ENCODE data around the gene RIT1.
"Not testable (repeated sequence)": the region's sequence is repeated elsewhere in the genome, so short reads cannot be mapped to it uniquely, and the experiment has no call there.

RIT1 gene

DNA sequence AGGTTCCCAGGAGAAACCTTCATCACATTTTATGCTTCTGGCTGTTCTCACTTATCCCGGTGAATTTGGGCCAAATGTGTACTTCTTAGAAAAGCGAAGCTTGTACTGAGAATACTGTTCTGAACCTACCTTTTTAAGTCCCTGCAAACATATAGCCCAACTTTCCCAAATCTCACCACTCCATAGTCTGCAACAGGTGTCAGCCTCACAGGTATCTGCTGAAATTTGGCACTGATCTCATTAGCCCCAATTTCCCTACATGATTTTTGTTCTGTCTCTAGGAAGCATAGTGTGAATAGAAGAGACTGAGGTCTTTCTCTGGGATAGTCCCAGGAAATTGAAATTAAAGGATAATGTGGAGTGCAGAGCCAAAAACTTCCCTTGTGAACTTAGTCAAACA, 11.5 kb downstream of the RIT1 start:
- Histone ChIP-seq H3K36me3 (ENCODE audit: insufficient read depth, low read length) (peaks cover 41% of the 10 kb centered on the region; the same call in 1 of the 2 replicates), H3K9ac (ENCODE audit: low read depth, low read length, poor library complexity, severe bottlenecking) (no peak overlapping the region), H3K4me2 (ENCODE audit: low read depth, low read length, poor library complexity, severe bottlenecking) (no peak overlapping the region), H3F3A (ENCODE audit: low read depth) (0 out of 2 replicates have a peak, but pooled peaks cover 3% of the 10 kb centered on the region), H3K9me2 (replicated peaks; ENCODE audit: low read depth, low read length) (no peaks in the 10 kb centered on the region), H2AFZ (ENCODE audit: low read length) (no peak overlapping the region), H3K79me2 (ENCODE audit: insufficient read depth, low read length) (no peaks in the 10 kb centered on the region), H4K20me1 (ENCODE audit: insufficient read depth, low read length, poor library complexity, severe bottlenecking) (no peaks in the 10 kb centered on the region), H3K27me3 (ENCODE audit: insufficient read depth, low read length, poor library complexity, severe bottlenecking) (no peaks in the 10 kb centered on the region), H3K9me3 (ENCODE audit: insufficient read depth, low read depth, low read length) (no peaks in the 10 kb centered on the region), H3K4me1 (ENCODE audit: insufficient read depth, low read length, poor library complexity, severe bottlenecking) (no peaks in the 10 kb centered on the region), H3K4me3 (ENCODE audit: low read length, poor library complexity, severe bottlenecking) (no peak overlapping the region)
- TF ChIP-seq, protein P1, sequence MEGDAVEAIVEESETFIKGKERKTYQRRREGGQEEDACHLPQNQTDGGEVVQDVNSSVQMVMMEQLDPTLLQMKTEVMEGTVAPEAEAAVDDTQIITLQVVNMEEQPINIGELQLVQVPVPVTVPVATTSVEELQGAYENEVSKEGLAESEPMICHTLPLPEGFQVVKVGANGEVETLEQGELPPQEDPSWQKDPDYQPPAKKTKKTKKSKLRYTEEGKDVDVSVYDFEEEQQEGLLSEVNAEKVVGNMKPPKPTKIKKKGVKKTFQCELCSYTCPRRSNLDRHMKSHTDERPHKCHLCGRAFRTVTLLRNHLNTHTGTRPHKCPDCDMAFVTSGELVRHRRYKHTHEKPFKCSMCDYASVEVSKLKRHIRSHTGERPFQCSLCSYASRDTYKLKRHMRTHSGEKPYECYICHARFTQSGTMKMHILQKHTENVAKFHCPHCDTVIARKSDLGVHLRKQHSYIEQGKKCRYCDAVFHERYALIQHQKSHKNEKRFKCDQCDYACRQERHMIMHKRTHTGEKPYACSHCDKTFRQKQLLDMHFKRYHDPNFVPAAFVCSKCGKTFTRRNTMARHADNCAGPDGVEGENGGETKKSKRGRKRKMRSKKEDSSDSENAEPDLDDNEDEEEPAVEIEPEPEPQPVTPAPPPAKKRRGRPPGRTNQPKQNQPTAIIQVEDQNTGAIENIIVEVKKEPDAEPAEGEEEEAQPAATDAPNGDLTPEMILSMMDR (conservative IDR thresholded peaks at IDR 0.05; ENCODE audit: low read length) = no peak
- TF ChIP-seq EZH2phosphoT487 (IDR thresholded peaks at IDR 0.05; ENCODE audit: borderline replicate concordance) = no peak

DNA sequence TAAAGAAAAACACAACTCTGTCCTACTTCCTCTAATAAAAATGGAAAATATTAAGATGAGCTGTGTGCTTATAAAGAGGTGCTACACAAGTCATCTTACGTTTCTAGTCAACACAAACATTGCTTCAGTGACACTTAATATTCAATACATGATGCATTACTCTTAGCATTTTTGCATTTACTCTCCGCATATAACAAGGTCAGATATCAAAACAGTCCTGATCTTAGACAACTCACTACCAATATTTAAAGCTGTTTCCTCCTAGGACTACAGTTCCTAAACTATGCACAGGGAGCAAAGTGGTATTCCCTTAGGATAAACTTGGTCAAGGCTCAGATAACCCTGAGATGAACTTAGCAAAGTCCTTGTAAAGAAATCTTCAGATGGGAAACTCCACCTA, 12.3 kb downstream of the RIT1 start:
- H3K36me3 ChIP-seq (ENCODE audit: insufficient read depth, low read length) = peaks cover 33% of the 10 kb centered on the region; the same call in 1 of the 2 replicates
- no peak overlapping the region for H2AFZ ChIP-seq (ENCODE audit: low read length)
- no peaks in the 10 kb centered on the region for H3K27me3 ChIP-seq (ENCODE audit: insufficient read depth, low read length, poor library complexity, severe bottlenecking)
- no peaks in the 10 kb centered on the region for H3K9me2 ChIP-seq (replicated peaks; ENCODE audit: low read depth, low read length)
- no peaks in the 10 kb centered on the region for H3K9me3 ChIP-seq (ENCODE audit: insufficient read depth, low read depth, low read length)
- no peaks in the 10 kb centered on the region for H3K4me1 ChIP-seq (ENCODE audit: insufficient read depth, low read length, poor library complexity, severe bottlenecking)
- no peaks in the 10 kb centered on the region for H3K79me2 ChIP-seq (ENCODE audit: insufficient read depth, low read length)
- H3K9ac ChIP-seq (ENCODE audit: low read depth, low read length, poor library complexity, severe bottlenecking) = no peak overlapping the region
- H3K4me3 ChIP-seq (ENCODE audit: low read length, poor library complexity, severe bottlenecking) = no peak overlapping the region
- TF ChIP-seq, protein P1 (conservative IDR thresholded peaks at IDR 0.05; ENCODE audit: low read length) = no peak
- no peak for TF ChIP-seq EZH2phosphoT487 (IDR thresholded peaks at IDR 0.05; ENCODE audit: borderline replicate concordance)
- H3F3A ChIP-seq (ENCODE audit: low read depth) = 0 out of 2 replicates have a peak, but pooled peaks cover 3% of the 10 kb centered on the region
- H4K20me1 ChIP-seq (ENCODE audit: insufficient read depth, low read length, poor library complexity, severe bottlenecking) = no peaks in the 10 kb centered on the region
- no peak overlapping the region for H3K4me2 ChIP-seq (ENCODE audit: low read depth, low read length, poor library complexity, severe bottlenecking)

DNA sequence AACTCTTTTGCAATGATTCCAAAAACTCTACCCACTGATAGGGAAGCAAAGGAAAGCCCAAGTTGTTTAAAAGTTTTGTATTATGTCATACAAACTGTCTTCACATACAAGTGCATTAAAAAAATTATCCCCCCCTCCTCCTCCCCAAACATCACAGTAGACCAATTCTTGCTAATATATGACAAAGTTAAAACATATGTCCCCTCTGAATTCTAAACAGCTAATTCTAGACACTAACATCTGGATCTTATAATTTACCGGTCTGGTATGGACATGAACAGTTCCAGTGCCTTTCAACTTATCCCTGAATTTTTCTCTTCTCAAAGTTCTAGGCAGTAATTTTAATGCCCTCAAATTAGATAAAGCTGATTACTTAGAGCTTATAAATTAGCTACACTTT, 13.4 kb downstream of the RIT1 start:
- Histone ChIP-seq H3F3A (ENCODE audit: low read depth) (0 out of 2 replicates have a peak, but pooled peaks cover 3% of the 10 kb centered on the region), H3K4me1 (ENCODE audit: insufficient read depth, low read length, poor library complexity, severe bottlenecking) (peaks cover 6% of the 10 kb centered on the region), H3K27me3 (ENCODE audit: insufficient read depth, low read length, poor library complexity, severe bottlenecking) (no peaks in the 10 kb centered on the region), H3K4me3 (ENCODE audit: low read length, poor library complexity, severe bottlenecking) (no peak overlapping the region), H3K9me3 (ENCODE audit: insufficient read depth, low read depth, low read length) (no peaks in the 10 kb centered on the region), H4K20me1 (ENCODE audit: insufficient read depth, low read length, poor library complexity, severe bottlenecking) (no peaks in the 10 kb centered on the region), H3K9me2 (replicated peaks; ENCODE audit: low read depth, low read length) (no peaks in the 10 kb centered on the region), H3K36me3 (ENCODE audit: insufficient read depth, low read length) (peaks cover 29% of the 10 kb centered on the region; the same call in 1 of the 2 replicates), H3K9ac (ENCODE audit: low read depth, low read length, poor library complexity, severe bottlenecking) (no peak overlapping the region), H3K4me2 (ENCODE audit: low read depth, low read length, poor library complexity, severe bottlenecking) (no peak overlapping the region), H3K79me2 (ENCODE audit: insufficient read depth, low read length) (no peaks in the 10 kb centered on the region), H2AFZ (ENCODE audit: low read length) (no peak overlapping the region)
- TF ChIP-seq EZH2phosphoT487 (IDR thresholded peaks at IDR 0.05; ENCODE audit: borderline replicate concordance) = no peak
- TF ChIP-seq, protein P1 (conservative IDR thresholded peaks at IDR 0.05; ENCODE audit: low read length) = no peak

DNA sequence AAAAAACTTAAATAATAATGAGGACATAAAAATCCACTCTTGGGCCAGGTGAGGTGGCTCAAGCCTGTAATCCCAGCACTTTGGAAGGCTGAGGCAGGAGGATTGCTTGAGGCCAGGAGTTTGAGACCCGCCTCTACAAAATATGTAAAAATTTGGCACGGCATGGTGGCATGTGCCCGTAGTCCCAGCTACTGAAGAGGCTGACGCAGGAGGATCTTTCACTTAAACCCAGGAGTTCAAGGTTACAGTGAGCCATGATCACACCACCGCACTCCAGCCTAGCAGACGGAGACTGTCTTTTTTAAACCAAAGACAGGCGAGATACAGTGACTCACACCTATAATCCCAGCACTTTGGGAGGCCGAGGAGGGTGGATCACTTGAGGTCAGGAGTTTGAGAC, 14.7 kb downstream of the RIT1 start:
- H3F3A ChIP-seq (ENCODE audit: low read depth); H3K4me2 ChIP-seq (ENCODE audit: low read depth, low read length, poor library complexity, severe bottlenecking): not testable (repeated sequence)

DNA sequence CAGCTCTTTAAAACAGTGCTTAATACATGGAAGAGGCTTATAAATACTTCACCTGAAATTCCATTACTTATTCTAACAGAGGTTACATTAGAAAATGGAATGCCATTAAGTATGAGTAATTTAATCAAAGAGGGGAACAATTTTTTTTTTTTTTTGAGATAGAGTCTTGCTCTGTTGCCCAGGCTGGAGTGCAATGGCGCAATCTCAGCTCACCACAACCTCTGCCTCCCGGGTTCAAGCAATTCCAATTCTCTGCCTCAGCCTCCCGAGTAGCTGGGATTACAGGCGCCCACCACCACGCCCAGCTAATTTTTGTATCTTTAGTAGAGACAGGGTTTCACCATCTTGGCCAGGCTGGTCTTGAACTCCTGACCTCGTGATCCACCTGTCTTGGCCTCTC, 15.5 kb downstream of the RIT1 start:
- not testable (repeated sequence) for H3K4me3 ChIP-seq (ENCODE audit: low read length, poor library complexity, severe bottlenecking); H2AFZ ChIP-seq (ENCODE audit: low read length); H3K9ac ChIP-seq (ENCODE audit: low read depth, low read length, poor library complexity, severe bottlenecking); H3F3A ChIP-seq (ENCODE audit: low read depth); H3K9me2 ChIP-seq (replicated peaks; ENCODE audit: low read depth, low read length); H3K79me2 ChIP-seq (ENCODE audit: insufficient read depth, low read length); H3K9me3 ChIP-seq (ENCODE audit: insufficient read depth, low read depth, low read length); H3K4me2 ChIP-seq (ENCODE audit: low read depth, low read length, poor library complexity, severe bottlenecking); H3K4me1 ChIP-seq (ENCODE audit: insufficient read depth, low read length, poor library complexity, severe bottlenecking); H3K27me3 ChIP-seq (ENCODE audit: insufficient read depth, low read length, poor library complexity, severe bottlenecking); H4K20me1 ChIP-seq (ENCODE audit: insufficient read depth, low read length, poor library complexity, severe bottlenecking)
- peaks cover 17% of the 10 kb centered on the region; the same call in 1 of the 2 replicates for H3K36me3 ChIP-seq (ENCODE audit: insufficient read depth, low read length)

More for the DNA sequence above, 14.7 kb downstream of the RIT1 start:
- H3K9me2 ChIP-seq (replicated peaks; ENCODE audit: low read depth, low read length); H4K20me1 ChIP-seq (ENCODE audit: insufficient read depth, low read length, poor library complexity, severe bottlenecking); H3K27me3 ChIP-seq (ENCODE audit: insufficient read depth, low read length, poor library complexity, severe bottlenecking); H3K4me1 ChIP-seq (ENCODE audit: insufficient read depth, low read length, poor library complexity, severe bottlenecking); H3K9ac ChIP-seq (ENCODE audit: low read depth, low read length, poor library complexity, severe bottlenecking); H2AFZ ChIP-seq (ENCODE audit: low read length); H3K4me3 ChIP-seq (ENCODE audit: low read length, poor library complexity, severe bottlenecking); H3K9me3 ChIP-seq (ENCODE audit: insufficient read depth, low read depth, low read length); H3K79me2 ChIP-seq (ENCODE audit: insufficient read depth, low read length): not testable (repeated sequence)
- H3K36me3 ChIP-seq (ENCODE audit: insufficient read depth, low read length) = peaks cover 26% of the 10 kb centered on the region; the same call in 1 of the 2 replicates
